Naive thymus-derived CD8-positive, alpha-beta T cell (primary cell): ENCODE results near the gene TOP3A. TPM values are rescaled to one million over a fixed set of nuclear protein-coding genes. Genes with fewer than 3 reads are reported as not detected.

Source experiments
- ATAC-seq, 2 donors: fragments of 150-1000 bp; cut with Tn5 transposase in 1 of 2; sonication (Bioruptor Pico), chemical (Tn5 transposase) in 1 of 2; 1 replicate in 1 of 2; 2 replicates in 1 of 2; pipeline ENCODE4 v1.10.0; 2021; ENCODE audit warnings: mild to moderate bottlenecking in 2 of 2, moderate library complexity in 2 of 2
- POLR2A ChIA-PET: fragments of 350-600 bp; sonication (Branson Sonifier 250); formaldehyde crosslinking; loops from one replicate; lab custom pipeline; 2021; ENCODE audit warnings: antibody characterized with exemption; lab: Charles Lee
- DNase-seq, 10 donors: peaks; one replicate each; pipeline versions ENCODE4 v3.0.0 to v3.0.0-alpha.2; 2020 to 2022
- H3K27ac Mint-ChIP-seq, 10 donors: one replicate each; pipeline ENCODE4 v1.8.0; 2020 to 2022; ENCODE audit warnings: mild to moderate bottlenecking in 10 of 10, mixed read lengths in 10 of 10, moderate library complexity in 4 of 10, inconsistent platforms in 1 of 10
- H3K27me3 Mint-ChIP-seq, 5 donors: one replicate each; pipeline ENCODE4 v1.8.0; 2021 to 2022; ENCODE audit warnings: mixed read lengths in 5 of 5
- H3K36me3 Mint-ChIP-seq, 3 donors: one replicate each; pipeline ENCODE4 v1.8.0; 2020 to 2022; ENCODE audit warnings: mixed read lengths in 3 of 3, mild to moderate bottlenecking in 2 of 3, inconsistent platforms in 1 of 3
- H3K4me1 Mint-ChIP-seq, 4 donors: one replicate each; pipeline ENCODE4 v1.8.0; 2021 to 2022; ENCODE audit warnings: mixed read lengths in 4 of 4
- H3K4me3 Mint-ChIP-seq, 10 donors: one replicate each; pipeline ENCODE4 v1.8.0; 2020 to 2022; ENCODE audit warnings: mild to moderate bottlenecking in 10 of 10, mixed read lengths in 10 of 10, moderate library complexity in 6 of 10, inconsistent platforms in 1 of 10
- H3K9me3 Mint-ChIP-seq, 9 donors: one replicate each; pipeline ENCODE4 v1.8.0; 2020 to 2022; ENCODE audit warnings: mixed read lengths in 9 of 9, mild to moderate bottlenecking in 3 of 9, inconsistent platforms in 1 of 9, moderate library complexity in 1 of 9
- polyA plus RNA-seq, 3 donors: library from polyadenylated mRNA; unstranded; fragments of 300-500 nt; fragmentation: Illumina TruSeq; gene quantifications; one replicate each; pipeline ENCODE4 v1.2.3, GENCODE V29; 2021
- total RNA-seq, 8 experiments: library from RNA in 2 of 8; stranded (reverse) in 2 of 8; gene quantifications; one replicate each; pipeline ENCODE4 v1.2.3 and lab custom pipeline; 2021 to 2026

TOP3A gene
- total and polyA plus RNA-seq, 5 experiments from 2014 or later: 9.0 to 49.7 (median 24.9) TPM

DNA sequence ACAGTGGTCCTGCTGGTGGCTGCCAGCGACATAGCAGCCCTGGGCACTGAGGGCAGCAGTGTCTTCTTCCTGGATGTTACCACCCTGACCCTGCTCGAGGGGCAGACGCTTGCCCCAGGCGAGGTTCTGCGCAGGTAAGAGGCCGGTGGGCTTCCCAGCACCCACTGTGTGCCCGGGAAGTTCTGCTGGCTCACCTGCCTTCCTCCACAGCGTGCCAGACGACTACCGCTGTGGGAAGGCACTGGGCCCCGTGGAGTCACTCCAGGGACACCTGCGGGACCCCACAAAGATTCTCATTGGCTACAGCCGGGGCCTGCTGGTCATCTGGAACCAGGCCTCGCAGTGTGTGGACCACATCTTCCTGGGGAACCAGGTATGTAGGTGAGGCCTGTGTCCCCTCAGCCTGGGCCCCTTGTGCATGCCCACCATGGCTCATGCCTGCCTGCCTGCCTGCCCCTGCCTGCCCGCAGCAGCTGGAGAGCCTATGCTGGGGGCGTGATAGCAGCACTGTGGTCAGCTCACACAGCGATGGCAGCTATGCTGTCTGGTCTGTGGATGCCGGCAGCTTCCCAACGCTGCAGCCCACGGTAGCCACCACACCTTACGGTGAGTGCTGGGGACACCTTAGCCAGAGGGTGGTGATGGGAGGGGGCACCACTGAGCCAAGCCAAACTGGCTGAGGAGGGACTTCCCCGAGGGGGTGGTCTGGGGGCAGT is 80.8 kb downstream of the TOP3A start:
- POLR2A ChIA-PET: no interaction called here

GRCh38 chr17:18231164-18231563 is 83.6 kb downstream of the TOP3A start:
- Mint-ChIP-seq H3K36me3 (peaks cover 0 to 4% (median 0%) of the 10 kb centered on the region in 3 donors), H3K9me3 (no peaks in the 10 kb centered on the region), H3K4me3 (no peak overlapping the region), H3K4me1 (peaks cover 13 to 34% (median 23%) of the 10 kb centered on the region in 4 donors), H3K27ac (no peak overlapping the region), H3K27me3 (no peaks in the 10 kb centered on the region)
- ATAC-seq (no peak), DNase-seq (peak in 1 of 10 donors; percentile 48)
- POLR2A ChIA-PET: no interaction called here

More for the DNA sequence above, 80.8 kb downstream of the TOP3A start:
- H3K9me3 Mint-ChIP-seq: no peaks in the 10 kb centered on the region
- H3K4me3 Mint-ChIP-seq: no peak overlapping the region
- peaks cover 0 to 8% (median 2%) of the 10 kb centered on the region in 4 donors for H3K4me1 Mint-ChIP-seq
- peaks cover 0 to 14% (median 0%) of the 10 kb centered on the region in 3 donors for H3K36me3 Mint-ChIP-seq
- H3K27ac Mint-ChIP-seq: no peak overlapping the region
- no peak for ATAC-seq
- no peak for DNase-seq
- no peaks in the 10 kb centered on the region for H3K27me3 Mint-ChIP-seq

- DNase-seq (peak in 1 of 10 donors; percentile 52), ATAC-seq (no peak)
- Mint-ChIP-seq H3K4me3 (no peak overlapping the region), H3K4me1 (peaks cover 15 to 37% (median 28%) of the 10 kb centered on the region in 4 donors), H3K27ac (no peak overlapping the region), H3K36me3 (peaks cover 0 to 3% (median 0%) of the 10 kb centered on the region in 3 donors), H3K27me3 (no peaks in the 10 kb centered on the region), H3K9me3 (no peaks in the 10 kb centered on the region)
- POLR2A ChIA-PET: interaction anchor here (0.5 kb wide), 1 partner anchor 1149 kb away, joined by 6 read pairs; no protein-coding TSS in a partner anchor
Measured at GRCh38 chr17:18230288-18231141, 84.3 kb downstream of the TOP3A start.

DNA sequence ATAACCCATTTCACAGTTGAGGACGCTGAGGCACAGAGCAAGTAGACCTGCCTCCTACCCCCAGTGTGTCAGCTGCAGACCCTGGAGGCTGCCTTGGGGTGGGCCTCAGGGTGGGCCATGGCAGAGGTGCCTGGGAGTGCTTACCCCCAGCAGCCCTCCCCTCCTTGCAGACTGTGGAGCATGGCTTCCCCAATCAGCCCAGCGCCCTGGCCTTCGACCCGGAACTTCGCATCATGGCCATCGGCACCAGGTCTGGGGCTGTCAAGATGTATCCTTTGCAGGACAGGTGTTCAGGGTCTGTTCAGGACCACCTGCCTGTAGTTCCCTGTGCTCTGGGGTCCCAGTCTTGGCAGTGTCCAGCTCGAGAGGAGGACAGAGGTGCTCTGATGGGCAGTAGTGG is 85.0 kb downstream of the TOP3A start:
- ATAC-seq: no peak
- POLR2A ChIA-PET: interaction anchor here (0.5 kb wide), 1 partner anchor 1148 kb away, joined by 6 read pairs; no protein-coding TSS in a partner anchor
- DNase-seq: peak in 1 of 10 donors; percentile 51
- no peak overlapping the region for H3K4me3 Mint-ChIP-seq
- H3K36me3 Mint-ChIP-seq: peaks cover 0 to 3% (median 0%) of the 10 kb centered on the region in 3 donors
- H3K9me3 Mint-ChIP-seq: no peaks in the 10 kb centered on the region
- no peak overlapping the region for H3K27ac Mint-ChIP-seq
- H3K4me1 Mint-ChIP-seq: peaks cover 15 to 41% (median 28%) of the 10 kb centered on the region in 4 donors
- H3K27me3 Mint-ChIP-seq: no peaks in the 10 kb centered on the region

- DNase-seq (peak in 1 of 10 donors; percentile 50), ATAC-seq (no peak)
- Mint-ChIP-seq H3K27me3 (no peaks in the 10 kb centered on the region), H3K27ac (no peak overlapping the region), H3K4me3 (peak overlapping the region in 1 of 10 donors; percentile 30), H3K36me3 (peaks cover 0 to 3% (median 0%) of the 10 kb centered on the region in 3 donors), H3K9me3 (no peaks in the 10 kb centered on the region), H3K4me1 (peaks cover 15 to 41% (median 28%) of the 10 kb centered on the region in 4 donors)
- POLR2A ChIA-PET: no interaction called here
Measured at GRCh38 chr17:18229254-18229653, 85.5 kb downstream of the TOP3A start.

DNA sequence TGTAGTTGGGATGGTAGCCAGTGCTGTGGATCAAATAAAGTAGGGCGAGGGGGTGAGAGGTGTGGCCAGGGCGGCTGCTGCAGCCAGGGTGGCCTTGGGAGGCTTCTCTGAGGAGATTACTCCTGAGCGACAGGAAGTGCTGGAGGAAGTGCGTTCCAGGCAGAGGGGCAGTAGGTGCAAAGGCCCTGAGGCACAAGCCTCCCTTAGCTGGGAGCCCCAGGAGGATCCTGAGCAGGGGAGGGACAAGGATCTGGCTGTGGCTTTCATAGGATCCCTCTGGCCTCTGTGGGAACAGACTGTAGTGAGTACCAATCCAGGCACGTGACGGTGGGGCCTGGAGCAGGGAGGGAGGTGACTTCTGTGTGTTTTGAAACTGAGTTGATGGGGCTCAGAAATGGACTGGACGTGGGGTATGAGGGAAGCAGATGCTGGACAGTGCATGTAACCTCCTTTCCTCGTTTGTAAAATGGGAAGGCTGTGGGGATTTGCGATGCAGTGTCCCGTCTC is 86.6 kb downstream of the TOP3A start:
- POLR2A ChIA-PET: no interaction called here
- Mint-ChIP-seq H3K4me3 (peak overlapping the region in 3 of 10 donors; percentile 38 to 51 (median 44)), H3K4me1 (peaks cover 15 to 41% (median 28%) of the 10 kb centered on the region in 4 donors), H3K27me3 (no peaks in the 10 kb centered on the region), H3K27ac (peak overlapping the region in 4 of 10 donors; percentile 33 to 60 (median 52)), H3K36me3 (peaks cover 0 to 3% (median 0%) of the 10 kb centered on the region in 3 donors), H3K9me3 (no peaks in the 10 kb centered on the region)
- ATAC-seq (no peak), DNase-seq (no peak)

DNA sequence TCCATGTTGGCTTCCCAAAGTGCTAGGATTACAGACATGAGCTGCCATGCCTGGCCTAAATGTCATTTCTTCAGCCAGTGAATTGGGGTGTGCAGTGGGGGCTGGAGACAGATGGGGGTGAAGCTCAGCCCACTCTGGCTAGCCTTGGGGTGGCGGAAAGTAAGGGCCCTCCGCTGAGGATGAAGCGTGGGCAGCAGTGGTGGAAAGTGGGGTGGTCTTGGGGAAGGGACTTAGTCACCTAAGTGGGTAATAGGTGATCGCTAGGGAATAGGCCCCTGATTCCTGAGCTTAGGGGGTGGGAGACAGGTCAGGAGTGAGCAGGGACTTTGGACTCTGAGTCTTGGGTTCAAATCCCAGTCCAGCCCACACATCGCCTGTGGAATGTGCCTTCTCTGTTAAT is 87.2 kb downstream of the TOP3A start:
- Mint-ChIP-seq H3K36me3 (peaks cover 0 to 3% (median 0%) of the 10 kb centered on the region in 3 donors), H3K27me3 (no peaks in the 10 kb centered on the region), H3K4me1 (peaks cover 15 to 41% (median 28%) of the 10 kb centered on the region in 4 donors), H3K4me3 (peak overlapping the region in 4 of 10 donors; percentile 3 to 51 (median 40)), H3K27ac (peak overlapping the region in 2 of 10 donors; percentile 44 to 48), H3K9me3 (no peaks in the 10 kb centered on the region)
- POLR2A ChIA-PET: no interaction called here
- ATAC-seq (no peak), DNase-seq (peak in 1 of 10 donors; percentile 56)

DNA sequence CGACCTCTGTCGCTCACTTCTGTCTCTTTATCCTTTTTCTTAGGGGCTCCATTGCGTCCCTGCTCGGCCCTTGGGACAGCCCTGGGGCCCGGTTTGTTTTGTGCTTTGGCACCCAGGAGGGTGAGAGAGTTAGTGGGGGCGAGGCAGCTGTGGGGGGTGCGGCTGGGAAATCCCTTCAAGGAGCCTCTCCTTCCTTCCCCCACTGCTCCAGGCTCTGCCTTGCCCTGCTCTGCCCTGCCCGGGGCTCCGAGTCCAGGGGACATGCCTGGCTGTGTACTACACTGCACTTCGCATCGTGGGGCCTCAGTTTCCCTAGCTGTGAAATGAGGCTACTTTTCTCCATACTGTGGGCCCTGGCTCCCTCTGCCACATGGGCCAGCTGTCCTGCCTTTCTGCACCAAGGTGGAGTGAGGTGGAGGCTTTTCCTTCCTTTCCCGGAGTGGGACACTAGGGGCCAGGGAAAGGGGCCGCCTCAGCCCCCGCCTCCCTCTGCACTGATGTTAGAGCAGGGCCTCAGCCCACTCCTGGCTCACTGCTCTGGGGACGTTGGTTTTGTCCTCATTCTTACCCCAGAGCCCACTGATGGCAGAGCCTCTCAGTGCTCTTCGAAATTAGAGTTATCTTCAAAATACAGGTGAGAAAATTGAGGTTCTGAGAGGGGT is 88.4 kb downstream of the TOP3A start:
- H3K27me3 Mint-ChIP-seq: no peaks in the 10 kb centered on the region
- POLR2A ChIA-PET: interaction anchor here (0.6 to 1.2 kb wide), 2 partner anchors 35 to 42 kb away, joined by 4 read pairs; partner anchors contain the start of gene MIEF2
- peaks cover 0 to 3% (median 0%) of the 10 kb centered on the region in 3 donors for H3K36me3 Mint-ChIP-seq
- no peaks in the 10 kb centered on the region for H3K9me3 Mint-ChIP-seq
- ATAC-seq (no peak), DNase-seq (peak in 1 of 10 donors; percentile 10)
- H3K4me1 Mint-ChIP-seq: peaks cover 15 to 41% (median 28%) of the 10 kb centered on the region in 4 donors
- H3K27ac Mint-ChIP-seq: peak overlapping the region; percentile 78 to 98 (median 92)
- peak overlapping the region; percentile 87 to 99 (median 97) for H3K4me3 Mint-ChIP-seq

DNA sequence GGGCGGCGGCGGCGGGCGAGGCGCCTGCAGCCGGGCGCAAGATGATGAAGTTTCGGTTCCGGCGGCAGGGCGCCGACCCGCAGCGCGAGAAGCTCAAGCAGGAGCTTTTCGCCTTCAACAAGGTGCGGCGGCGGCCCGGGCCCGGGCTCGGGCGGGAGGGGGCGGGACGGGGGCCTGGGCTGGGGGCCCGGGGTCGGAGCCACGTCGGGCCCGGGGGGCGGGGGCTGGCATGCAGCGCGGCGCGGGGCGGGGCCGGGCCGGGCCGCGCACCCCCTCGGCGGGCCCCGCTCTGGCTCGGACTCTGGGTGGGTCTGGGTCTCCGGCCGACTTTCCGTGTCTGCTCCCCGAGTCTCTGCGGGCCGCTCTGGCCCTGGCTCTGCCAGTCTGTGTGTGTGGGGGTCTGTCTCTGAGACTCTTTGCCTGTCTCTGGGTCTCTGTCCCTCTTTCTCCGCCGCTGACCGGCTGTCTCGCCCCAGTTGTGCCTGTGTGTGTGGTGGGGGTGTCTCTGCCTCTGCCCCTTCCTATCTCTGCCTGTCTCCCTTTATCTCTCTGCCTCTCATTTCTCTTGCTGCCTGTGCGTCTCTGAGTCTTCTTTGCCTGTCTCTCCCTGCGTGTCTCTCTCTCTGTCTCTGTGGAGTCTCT is 89.0 kb downstream of the TOP3A start:
- ATAC-seq (no peak), DNase-seq (peak in 1 of 10 donors; percentile 21)
- peaks cover 0 to 3% (median 0%) of the 10 kb centered on the region in 3 donors for H3K36me3 Mint-ChIP-seq
- peaks cover 15 to 41% (median 28%) of the 10 kb centered on the region in 4 donors for H3K4me1 Mint-ChIP-seq
- H3K9me3 Mint-ChIP-seq: no peaks in the 10 kb centered on the region
- no peaks in the 10 kb centered on the region for H3K27me3 Mint-ChIP-seq
- POLR2A ChIA-PET: interaction anchor here (0.6 to 1.5 kb wide), 3 partner anchors 35 to 89 kb away, joined by 3 to 4 read pairs (median 4); partner anchors contain the start of genes MIEF2, SMCR8 and TOP3A
- peak overlapping the region; percentile 87 to 99 (median 97) for H3K4me3 Mint-ChIP-seq
- H3K27ac Mint-ChIP-seq: peak overlapping the region; percentile 78 to 98 (median 92)

DNA sequence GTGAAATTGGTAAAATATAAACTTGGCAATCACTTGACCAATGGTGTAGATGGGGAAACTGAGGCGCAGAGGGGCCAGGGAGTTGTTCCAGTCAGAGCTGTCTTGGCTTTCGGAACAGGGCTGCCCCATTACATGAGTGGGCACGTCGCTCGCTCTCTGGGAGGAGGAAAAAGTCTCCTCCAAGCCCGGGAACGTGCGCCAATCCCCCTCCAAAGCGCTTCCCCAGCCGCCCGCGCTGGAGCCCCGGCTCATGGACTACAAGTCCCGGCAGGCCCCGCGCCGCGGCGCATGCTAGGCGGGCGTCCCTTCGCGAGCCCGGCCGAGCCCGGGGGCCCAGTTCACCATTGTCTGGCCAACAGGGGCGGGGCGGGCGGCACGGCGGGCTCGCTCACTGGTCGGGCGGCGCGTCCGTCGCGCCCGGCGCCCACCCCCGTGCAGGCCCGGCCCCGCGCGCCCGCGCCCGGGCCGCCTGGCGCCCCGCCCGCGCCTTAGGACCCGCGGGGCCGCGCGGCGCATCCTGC is 89.6 kb downstream of the TOP3A start, which contains the start of gene LLGL1:
Gene LLGL1, plus strand, starts transcription at position 515 of the 521 bp plus-strand sequence. CDS start 48 bp downstream, outside the sequence.
- Mint-ChIP-seq H3K4me3 (peak within 1 kb of the TSS; percentile 87 to 99 (median 97)), H3K36me3 (peaks cover 0 to 3% (median 0%) of the 10 kb centered on the region in 3 donors), H3K27ac (peak within 1 kb of the TSS; percentile 78 to 98 (median 92)), H3K27me3 (no peaks in the 10 kb centered on the region), H3K4me1 (peaks cover 15 to 40% (median 28%) of the 10 kb centered on the region in 4 donors), H3K9me3 (no peaks in the 10 kb centered on the region)
- DNase-seq (peak; percentile 85 to 98 (median 96)), ATAC-seq (peak; percentile 95 to 98)
- POLR2A ChIA-PET: interaction anchor here (1.2 to 1.5 kb wide), 3 partner anchors 36 to 90 kb away, joined by 3 to 6 read pairs (median 4); partner anchors contain the start of genes ALKBH5, MIEF2, SMCR8 and TOP3A
